Measurements from ENCODE around the gene ATRNL1.

- TF ChIP-seq EZH2 (IDR thresholded peaks at IDR 0.05; ENCODE audit: insufficient read depth, poor library complexity, severe bottlenecking) (no peak), EZH2phosphoT487 (IDR thresholded peaks at IDR 0.05; ENCODE audit: insufficient read depth, low read depth) (no peak)
Observed at GRCh38 chr10:115379064-115379463, 285.9 kb downstream of the ATRNL1 start.
